Measurements from ENCODE around the gene TIMM44.
A peak's percentile ranks its signal among the peaks of the same experiment; 100 is the strongest.
"Not testable (repeated sequence)": the region's sequence is repeated elsewhere in the genome, so short reads cannot be mapped to it uniquely, and the experiment has no call there.

The TIMM44 gene

DNA sequence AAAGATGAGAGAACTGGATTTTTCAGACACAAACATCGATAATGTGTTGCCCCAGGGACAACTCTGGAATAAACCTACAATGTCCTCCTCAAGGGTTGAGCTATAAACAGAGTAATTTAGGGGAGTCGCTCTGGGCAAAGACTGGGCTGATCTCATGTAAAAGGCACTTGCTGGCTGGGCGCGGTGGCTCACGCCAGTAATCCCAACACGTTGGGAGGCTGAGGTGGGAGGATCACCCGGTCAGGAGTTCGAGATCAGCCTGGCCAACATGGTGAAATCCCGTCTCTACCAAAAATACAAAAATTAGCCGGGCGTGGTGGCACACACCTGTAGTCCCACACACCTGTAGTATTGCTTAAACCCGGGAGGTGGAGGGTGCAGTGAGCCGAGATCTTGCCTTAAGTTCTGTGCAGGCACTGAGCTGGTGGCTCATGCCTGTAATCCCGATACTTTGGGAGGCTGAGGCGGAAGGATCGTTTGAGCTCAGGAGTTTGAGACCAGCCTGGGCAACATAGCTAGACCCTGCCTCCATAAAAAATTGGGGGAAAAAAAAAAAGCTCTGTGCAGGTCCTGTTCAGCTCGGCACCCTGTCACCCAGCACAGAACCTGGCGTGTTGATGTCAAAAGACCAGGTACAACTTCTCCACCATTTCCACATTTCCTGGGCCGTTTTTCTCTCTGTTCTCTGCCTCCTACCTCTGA is 1.4 kb downstream of the TIMM44 start:
- DNase-seq = no peak

GRCh38 chr19:7940841-7941240 is 2.6 kb downstream of the TIMM44 start:
- no peak for DNase-seq

DNA sequence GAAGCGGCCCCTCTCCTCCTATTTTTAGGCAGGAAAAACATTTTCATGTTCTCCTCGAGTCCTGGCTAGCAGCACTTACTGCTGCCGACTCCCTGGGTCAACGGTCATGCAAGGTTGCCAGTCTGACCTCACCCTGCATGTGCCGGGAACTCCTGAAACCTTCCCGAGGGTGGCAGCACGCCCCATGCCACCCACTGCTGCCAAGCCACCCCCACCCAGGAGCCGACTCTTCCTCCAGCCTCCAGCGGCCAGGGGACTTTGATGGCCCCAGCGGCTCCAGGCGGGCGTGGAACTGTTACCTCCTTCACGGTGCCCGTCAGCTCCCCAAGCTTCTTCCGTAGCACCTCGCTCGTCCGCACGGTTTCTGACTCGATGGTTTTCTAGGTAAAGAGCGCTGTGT is 8.7 kb downstream of the TIMM44 start:
- no peak for DNase-seq

DNA sequence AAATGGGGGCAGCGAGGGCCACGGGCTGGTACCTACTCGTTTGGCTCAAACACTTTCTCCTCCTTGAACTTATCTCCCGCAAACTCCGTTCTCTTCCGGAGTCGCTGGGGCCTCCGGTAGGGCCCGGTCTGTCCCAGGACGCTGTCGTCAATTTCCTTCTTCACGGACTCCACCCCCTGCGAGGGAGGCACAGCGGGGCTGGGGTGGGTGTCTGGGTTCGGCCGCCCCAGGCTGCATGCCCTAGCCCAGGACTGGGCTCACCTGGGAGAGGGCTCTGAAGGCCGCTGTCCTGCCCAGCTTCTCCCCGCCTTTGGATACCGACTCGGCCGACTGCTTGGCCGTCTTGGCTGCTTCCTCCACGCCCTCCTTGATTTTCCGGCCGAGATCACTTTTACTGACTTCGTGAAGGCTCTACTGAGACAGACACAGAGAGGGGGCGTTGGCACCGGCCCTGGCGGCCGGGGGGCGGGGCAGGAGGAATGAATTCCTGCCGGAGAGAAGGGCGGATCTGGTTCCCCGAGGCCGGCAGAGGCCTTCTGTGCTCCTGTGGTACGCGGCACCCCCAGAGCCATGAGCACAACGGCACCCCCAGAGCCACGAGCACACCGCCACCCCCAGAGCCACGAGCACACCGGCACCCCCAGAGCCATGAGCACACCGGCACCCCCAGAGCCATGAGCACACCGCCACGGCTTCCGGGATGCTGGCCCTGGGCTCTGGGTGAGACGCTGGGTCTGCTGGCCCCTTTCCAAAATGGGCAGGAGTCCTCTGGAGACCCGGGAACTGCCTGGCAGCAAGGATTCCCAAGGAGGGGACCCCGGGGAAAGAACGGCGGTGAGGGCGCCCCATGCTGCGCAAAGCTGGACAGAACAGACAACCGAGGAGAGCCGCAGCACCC is 9.4 kb downstream of the TIMM44 start:
- DNase-seq = no peak

DNA sequence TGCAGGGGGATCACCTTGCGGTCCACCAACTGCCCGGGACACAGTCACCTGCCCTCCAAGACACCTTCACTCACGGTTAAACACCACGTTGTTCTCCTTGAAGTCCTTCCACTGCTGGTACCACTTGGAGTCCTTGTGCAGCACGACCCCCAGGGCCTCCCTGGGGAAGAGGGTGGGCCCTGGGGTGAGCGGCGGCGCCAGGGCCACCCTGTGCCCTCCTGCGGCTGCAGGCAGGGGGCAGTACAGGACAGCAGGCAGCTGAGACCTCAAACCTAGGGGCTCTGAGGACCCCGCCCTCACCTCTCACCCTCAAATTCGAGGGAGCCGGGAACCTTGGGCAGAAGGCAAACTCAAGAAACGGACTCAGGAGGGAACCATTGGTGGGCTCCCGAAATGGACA is 10.1 kb downstream of the TIMM44 start:
- no peak for DNase-seq

DNA sequence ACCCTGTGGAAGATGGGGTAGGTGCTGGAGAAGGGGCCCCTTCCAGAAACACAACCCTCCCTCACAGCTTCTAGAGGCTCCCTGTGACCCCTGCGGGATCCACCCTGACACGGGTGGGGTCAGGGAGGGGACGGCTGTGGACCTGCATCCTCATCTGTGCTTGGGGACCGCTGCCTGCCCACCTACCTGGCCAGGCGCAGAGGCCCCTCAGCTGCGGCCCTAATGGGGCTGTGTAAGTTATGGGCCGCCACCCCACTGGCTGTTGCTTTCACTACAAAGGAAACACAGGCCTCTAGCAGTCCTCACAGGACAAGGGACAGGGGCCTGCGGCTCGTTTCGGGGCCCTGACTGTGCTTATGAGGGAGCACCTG is 10.6 kb downstream of the TIMM44 start:
- DNase-seq = no peak

DNA sequence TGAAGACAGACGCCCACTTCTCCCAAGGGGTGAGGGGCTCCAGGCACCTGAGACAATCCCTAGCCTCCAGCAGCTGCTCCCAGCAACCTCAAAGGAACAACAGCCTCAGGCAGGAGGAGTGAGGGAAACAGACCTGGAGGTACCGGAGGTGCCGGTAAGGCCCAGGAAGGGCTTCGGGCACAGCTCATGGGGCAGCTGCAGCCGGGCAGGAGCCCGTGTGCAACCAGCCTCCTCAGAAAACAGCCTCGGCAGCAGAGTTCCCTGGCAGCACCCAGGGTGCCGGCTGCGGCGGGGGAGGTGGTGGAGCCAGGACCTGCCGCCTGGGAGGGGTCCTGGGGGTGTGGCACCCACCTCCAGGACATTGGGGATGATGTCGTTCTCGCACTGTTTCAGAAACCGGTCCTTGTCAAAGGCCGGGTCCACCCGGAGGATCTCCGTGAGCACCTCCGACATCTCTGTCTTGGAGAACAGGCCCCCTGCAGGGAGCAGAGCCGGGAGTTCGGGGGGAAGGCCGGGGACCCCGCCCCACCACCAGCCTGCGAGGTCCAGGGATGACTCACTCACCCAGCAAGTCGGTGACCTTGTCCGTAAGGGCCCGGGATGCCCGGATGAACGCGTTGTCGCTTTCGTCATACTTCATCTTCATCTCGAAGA is 11.1 kb downstream of the TIMM44 start:
- no peak for DNase-seq

DNA sequence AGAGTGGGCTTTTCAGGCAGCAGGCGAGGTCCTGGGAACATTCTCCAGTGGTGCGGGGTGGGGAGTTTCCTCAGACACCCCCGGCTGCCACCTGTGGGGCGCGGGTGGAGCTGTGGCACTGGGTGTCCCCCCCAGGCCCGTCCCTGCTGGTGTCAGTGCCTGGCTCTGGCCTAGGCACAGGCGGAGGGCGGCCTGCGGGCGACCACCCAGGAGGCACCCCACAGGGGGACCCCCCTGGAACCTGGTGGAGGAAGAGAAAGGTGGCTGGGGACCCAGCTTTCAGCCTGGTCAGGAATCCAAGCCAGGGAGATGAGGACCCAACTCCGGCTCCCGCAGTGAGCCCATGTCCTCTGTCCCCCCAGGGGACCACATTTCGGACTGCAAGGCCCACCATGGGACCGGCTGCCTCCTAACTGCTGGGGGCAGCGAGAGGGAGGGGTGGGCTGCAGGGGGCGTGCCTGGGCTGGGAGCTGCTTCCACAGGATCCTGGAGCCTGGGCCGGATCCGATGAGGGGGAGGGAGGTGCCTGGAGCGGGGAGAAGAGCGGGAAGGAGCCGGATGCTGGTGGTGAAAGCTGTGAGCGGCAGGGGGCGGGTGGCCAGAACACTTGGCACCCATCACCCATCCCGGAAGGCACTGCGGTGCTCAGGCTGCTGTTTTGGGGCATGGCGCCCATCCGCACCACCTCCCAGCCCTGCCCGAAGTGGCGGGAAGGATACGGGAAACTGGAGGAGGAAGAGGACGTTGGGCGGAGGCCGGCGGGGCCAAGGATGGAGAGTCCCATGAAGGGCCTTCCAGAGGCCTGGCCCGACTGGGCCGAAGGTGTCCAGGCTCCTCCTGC is 12.0 kb downstream of the TIMM44 start:
- no peak for DNase-seq

DNA sequence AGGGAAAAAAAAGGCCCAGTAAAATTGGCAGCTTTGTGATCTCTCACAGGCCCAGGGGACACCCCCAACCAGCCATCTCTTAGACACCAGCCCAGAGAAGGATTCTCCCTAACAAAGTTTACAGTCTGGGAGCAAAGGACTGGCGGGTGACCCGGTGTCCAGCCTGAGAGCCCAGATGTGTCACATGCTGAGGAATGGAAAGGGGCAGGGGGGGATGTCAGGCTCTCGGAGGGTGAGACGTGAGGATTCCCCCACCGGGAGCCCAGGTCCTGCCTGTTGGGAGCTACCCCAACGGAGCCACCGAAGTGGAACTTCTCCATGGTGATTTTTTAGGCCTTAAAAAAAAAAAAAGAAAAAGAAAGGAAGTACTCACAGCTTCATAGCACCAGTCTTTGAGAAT is 12.7 kb downstream of the TIMM44 start:
- no peak for DNase-seq

DNA sequence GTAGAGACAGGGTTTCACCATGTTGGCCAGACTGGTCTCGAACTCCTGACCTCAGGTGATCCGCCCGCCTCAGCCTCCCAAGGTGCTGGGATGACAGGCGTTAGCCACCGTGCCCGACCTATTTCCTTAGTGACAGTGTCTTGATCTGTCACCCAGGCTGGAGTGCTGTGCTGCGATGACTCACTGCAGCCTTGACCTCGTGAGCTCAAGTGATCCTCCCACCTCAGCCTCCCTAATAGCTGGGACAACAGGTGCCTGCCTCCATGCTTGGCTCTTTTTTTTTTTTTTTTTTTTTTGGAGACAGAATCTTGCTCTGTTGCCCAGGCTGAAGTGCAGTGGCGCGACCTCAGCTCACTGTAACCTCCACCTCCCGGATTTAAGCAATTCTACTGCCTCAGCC is 13.4 kb downstream of the TIMM44 start:
- not testable (repeated sequence) for DNase-seq

- DNase-seq = peak in 3 of 4 experiments; percentile 31 to 41 (median 40)
Measured at GRCh38 chr19:7928741-7929701, 14.4 kb downstream of the TIMM44 start.

- DNase-seq = no peak
Measured at GRCh38 chr19:7928334-7928706, 15.1 kb downstream of the TIMM44 start.

- DNase-seq = no peak
Measured at GRCh38 chr19:7927605-7928333, 15.7 kb downstream of the TIMM44 start.

- no peak for DNase-seq
Measured at GRCh38 chr19:7926727-7927604, 16.5 kb downstream of the TIMM44 start.

GRCh38 chr19:7926021-7926726 is 17.3 kb downstream of the TIMM44 start, which contains the start of gene CTXN1:
CTXN1 (minus strand) TSS chr19:7926135; CDS start chr19:7925538, 597 bp downstream.
- DNase-seq = peak; percentile 57 to 69 (median 62)

GRCh38 chr19:7925171-7925851 is 18.2 kb downstream of the TIMM44 start:
- peak; percentile 63 to 71 (median 68) for DNase-seq

DNA sequence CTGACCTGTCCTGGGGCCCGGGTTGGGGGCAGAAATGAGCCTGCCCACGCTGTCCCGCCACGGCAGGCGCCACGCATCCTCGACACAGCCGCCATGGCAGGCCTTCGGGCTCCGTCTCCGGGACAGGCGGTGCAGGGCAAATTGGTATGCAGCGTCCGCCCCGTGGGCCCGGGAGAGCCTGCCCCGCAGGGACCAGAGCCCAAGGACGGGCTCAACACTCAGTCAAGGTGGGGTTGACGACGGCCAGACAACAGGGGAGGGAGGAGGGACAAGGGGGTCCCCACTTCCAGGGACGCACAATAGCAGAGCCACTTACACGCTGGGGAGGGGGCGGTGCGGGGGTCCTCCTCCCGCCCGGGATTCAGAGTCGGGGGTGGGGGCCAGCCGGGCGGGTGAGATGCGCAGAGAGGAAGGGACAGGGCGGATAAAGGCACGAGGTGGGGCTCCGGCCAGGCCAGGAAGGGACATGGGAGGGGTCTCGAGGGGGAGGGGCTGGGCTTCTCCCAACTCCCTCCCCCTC is 18.8 kb downstream of the TIMM44 start:
- DNase-seq = no peak

- DNase-seq = no peak
Measured at GRCh38 chr19:7924241-7924640, 19.2 kb downstream of the TIMM44 start.

All from activated CD4-positive, CD25-positive, alpha-beta regulatory T cell (primary cell).